ENCODE measurements around the gene ATP5PD. TPM values are rescaled to one million over a fixed set of nuclear protein-coding genes. Genes with fewer than 3 reads are reported as not detected.

ATP5PD gene
- total and polyA plus RNA-seq, 2 of the 13 experiments (the other 11 are each of a cell fraction or from before 2014, with no cell fraction given), result 158 to 428 TPM

DNA sequence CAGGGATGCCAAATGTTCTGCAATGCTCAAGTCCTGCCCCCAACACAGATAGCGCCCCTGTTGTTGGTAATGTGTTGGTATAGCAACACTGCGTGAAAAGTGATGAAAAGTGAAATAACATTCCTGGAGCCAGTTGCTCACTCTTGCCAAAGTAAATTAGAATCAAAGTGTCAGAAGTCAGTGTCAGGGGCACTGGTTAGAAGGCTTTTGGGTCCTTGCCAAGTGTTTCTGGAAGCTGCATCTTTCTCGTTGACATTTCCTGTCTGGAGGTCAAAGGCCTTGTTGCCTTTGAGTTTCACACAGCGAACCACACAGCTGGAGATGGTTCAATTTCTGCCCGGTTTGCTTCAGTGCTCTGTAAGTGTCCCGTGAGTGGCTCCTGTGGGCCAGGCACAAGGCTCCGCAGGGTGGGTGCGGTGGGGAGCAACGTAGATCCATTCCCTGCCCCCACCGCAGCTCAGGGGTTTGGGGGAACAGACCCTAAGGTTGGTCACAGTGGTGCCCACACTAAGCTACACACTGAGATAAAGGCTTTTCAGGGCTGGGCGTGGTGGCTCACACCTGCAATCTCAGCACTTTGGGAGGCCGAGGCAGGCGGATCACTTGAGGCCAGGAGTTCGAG is 37.4 kb upstream of the ATP5PD start (continued):
- TF ChIP-seq, protein P1, sequence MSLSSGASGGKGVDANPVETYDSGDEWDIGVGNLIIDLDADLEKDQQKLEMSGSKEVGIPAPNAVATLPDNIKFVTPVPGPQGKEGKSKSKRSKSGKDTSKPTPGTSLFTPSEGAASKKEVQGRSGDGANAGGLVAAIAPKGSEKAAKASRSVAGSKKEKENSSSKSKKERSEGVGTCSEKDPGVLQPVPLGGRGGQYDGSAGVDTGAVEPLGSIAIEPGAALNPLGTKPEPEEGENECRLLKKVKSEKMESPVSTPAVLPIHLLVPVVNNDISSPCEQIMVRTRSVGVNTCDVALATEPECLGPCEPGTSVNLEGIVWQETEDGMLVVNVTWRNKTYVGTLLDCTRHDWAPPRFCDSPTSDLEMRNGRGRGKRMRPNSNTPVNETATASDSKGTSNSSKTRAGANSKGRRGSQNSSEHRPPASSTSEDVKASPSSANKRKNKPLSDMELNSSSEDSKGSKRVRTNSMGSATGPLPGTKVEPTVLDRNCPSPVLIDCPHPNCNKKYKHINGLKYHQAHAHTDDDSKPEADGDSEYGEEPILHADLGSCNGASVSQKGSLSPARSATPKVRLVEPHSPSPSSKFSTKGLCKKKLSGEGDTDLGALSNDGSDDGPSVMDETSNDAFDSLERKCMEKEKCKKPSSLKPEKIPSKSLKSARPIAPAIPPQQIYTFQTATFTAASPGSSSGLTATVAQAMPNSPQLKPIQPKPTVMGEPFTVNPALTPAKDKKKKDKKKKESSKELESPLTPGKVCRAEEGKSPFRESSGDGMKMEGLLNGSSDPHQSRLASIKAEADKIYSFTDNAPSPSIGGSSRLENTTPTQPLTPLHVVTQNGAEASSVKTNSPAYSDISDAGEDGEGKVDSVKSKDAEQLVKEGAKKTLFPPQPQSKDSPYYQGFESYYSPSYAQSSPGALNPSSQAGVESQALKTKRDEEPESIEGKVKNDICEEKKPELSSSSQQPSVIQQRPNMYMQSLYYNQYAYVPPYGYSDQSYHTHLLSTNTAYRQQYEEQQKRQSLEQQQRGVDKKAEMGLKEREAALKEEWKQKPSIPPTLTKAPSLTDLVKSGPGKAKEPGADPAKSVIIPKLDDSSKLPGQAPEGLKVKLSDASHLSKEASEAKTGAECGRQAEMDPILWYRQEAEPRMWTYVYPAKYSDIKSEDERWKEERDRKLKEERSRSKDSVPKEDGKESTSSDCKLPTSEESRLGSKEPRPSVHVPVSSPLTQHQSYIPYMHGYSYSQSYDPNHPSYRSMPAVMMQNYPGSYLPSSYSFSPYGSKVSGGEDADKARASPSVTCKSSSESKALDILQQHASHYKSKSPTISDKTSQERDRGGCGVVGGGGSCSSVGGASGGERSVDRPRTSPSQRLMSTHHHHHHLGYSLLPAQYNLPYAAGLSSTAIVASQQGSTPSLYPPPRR (CRISPR knock-in tag; IDR thresholded peaks at IDR 0.05; ENCODE audit: borderline replicate concordance), result peak; percentile 91
- TF ChIP-seq MTF1 (CRISPR knock-in tag; IDR thresholded peaks at IDR 0.05), result no peak
- TF ChIP-seq, protein P2, sequence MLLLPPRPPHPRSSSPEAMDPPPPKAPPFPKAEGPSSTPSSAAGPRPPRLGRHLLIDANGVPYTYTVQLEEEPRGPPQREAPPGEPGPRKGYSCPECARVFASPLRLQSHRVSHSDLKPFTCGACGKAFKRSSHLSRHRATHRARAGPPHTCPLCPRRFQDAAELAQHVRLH (CRISPR knock-in tag; IDR thresholded peaks at IDR 0.05; ENCODE audit: borderline replicate concordance, low read depth), result peak; percentile 88; the same call in 1 of the 2 replicates
- TF ChIP-seq, protein P3, sequence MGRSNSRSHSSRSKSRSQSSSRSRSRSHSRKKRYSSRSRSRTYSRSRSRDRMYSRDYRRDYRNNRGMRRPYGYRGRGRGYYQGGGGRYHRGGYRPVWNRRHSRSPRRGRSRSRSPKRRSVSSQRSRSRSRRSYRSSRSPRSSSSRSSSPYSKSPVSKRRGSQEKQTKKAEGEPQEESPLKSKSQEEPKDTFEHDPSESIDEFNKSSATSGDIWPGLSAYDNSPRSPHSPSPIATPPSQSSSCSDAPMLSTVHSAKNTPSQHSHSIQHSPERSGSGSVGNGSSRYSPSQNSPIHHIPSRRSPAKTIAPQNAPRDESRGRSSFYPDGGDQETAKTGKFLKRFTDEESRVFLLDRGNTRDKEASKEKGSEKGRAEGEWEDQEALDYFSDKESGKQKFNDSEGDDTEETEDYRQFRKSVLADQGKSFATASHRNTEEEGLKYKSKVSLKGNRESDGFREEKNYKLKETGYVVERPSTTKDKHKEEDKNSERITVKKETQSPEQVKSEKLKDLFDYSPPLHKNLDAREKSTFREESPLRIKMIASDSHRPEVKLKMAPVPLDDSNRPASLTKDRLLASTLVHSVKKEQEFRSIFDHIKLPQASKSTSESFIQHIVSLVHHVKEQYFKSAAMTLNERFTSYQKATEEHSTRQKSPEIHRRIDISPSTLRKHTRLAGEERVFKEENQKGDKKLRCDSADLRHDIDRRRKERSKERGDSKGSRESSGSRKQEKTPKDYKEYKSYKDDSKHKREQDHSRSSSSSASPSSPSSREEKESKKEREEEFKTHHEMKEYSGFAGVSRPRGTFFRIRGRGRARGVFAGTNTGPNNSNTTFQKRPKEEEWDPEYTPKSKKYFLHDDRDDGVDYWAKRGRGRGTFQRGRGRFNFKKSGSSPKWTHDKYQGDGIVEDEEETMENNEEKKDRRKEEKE (IDR thresholded peaks at IDR 0.05), result no peak
- TF ChIP-seq, protein P4, sequence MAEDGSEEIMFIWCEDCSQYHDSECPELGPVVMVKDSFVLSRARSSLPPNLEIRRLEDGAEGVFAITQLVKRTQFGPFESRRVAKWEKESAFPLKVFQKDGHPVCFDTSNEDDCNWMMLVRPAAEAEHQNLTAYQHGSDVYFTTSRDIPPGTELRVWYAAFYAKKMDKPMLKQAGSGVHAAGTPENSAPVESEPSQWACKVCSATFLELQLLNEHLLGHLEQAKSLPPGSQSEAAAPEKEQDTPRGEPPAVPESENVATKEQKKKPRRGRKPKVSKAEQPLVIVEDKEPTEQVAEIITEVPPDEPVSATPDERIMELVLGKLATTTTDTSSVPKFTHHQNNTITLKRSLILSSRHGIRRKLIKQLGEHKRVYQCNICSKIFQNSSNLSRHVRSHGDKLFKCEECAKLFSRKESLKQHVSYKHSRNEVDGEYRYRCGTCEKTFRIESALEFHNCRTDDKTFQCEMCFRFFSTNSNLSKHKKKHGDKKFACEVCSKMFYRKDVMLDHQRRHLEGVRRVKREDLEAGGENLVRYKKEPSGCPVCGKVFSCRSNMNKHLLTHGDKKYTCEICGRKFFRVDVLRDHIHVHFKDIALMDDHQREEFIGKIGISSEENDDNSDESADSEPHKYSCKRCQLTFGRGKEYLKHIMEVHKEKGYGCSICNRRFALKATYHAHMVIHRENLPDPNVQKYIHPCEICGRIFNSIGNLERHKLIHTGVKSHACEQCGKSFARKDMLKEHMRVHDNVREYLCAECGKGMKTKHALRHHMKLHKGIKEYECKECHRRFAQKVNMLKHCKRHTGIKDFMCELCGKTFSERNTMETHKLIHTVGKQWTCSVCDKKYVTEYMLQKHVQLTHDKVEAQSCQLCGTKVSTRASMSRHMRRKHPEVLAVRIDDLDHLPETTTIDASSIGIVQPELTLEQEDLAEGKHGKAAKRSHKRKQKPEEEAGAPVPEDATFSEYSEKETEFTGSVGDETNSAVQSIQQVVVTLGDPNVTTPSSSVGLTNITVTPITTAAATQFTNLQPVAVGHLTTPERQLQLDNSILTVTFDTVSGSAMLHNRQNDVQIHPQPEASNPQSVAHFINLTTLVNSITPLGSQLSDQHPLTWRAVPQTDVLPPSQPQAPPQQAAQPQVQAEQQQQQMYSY (CRISPR knock-in tag; IDR thresholded peaks at IDR 0.05), result no peak
- TF ChIP-seq, protein P5, sequence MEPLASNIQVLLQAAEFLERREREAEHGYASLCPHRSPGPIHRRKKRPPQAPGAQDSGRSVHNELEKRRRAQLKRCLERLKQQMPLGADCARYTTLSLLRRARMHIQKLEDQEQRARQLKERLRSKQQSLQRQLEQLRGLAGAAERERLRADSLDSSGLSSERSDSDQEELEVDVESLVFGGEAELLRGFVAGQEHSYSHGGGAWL (CRISPR knock-in tag; IDR thresholded peaks at IDR 0.05), result no peak; the same call in 1 of the 2 replicates
- TF ChIP-seq ZNF329 (CRISPR knock-in tag; IDR thresholded peaks at IDR 0.05; ENCODE audit: low read depth), result no peak
- TF ChIP-seq ZNF20 (CRISPR knock-in tag; IDR thresholded peaks at IDR 0.05), result no peak
- TF ChIP-seq, protein P6, sequence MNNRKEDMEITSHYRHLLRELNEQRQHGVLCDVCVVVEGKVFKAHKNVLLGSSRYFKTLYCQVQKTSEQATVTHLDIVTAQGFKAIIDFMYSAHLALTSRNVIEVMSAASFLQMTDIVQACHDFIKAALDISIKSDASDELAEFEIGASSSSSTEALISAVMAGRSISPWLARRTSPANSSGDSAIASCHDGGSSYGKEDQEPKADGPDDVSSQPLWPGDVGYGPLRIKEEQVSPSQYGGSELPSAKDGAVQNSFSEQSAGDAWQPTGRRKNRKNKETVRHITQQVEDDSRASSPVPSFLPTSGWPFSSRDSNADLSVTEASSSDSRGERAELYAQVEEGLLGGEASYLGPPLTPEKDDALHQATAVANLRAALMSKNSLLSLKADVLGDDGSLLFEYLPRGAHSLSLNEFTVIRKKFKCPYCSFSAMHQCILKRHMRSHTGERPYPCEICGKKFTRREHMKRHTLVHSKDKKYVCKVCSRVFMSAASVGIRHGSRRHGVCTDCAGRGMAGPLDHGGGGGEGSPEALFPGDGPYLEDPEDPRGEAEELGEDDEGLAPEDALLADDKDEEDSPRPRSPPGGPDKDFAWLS (CRISPR knock-in tag; IDR thresholded peaks at IDR 0.05; ENCODE audit: borderline replicate concordance), result no peak
- TF ChIP-seq, protein P7, sequence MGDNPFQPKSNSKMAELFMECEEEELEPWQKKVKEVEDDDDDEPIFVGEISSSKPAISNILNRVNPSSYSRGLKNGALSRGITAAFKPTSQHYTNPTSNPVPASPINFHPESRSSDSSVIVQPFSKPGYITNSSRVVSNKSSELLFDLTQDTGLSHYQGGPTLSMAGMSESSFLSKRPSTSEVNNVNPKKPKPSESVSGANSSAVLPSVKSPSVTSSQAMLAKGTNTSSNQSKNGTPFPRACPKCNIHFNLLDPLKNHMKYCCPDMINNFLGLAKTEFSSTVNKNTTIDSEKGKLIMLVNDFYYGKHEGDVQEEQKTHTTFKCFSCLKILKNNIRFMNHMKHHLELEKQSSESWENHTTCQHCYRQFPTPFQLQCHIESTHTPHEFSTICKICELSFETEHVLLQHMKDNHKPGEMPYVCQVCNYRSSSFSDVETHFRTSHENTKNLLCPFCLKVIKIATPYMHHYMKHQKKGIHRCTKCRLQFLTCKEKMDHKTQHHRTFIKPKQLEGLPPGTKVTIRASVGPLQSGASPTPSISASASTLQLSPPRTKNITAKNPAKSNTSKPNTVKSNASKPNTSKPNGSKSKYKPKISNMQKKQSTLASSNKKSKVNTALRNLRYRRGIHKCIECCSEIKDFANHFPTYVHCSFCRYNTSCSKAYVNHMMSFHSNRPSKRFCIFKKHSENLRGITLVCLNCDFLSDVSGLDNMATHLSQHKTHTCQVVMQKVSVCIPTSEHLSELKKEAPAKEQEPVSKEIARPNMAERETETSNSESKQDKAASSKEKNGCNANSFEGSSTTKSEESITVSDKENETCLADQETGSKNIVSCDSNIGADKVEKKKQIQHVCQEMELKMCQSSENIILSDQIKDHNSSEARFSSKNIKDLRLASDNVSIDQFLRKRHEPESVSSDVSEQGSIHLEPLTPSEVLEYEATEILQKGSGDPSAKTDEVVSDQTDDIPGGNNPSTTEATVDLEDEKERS (CRISPR knock-in tag; IDR thresholded peaks at IDR 0.05), result peak; percentile 86
